HepG2 (cell line): ENCODE data around the gene UBQLN1. TPM values are rescaled to one million over a fixed set of nuclear protein-coding genes. Genes with fewer than 3 reads are reported as not detected.
A peak's percentile ranks its signal among the peaks of the same experiment; 100 is the strongest.

Experiments used
- ARNT ChIP-seq: fragments of 450-650 bp; IDR thresholded peaks from 2 replicates; pipeline ENCODE4 v1.6.1; 2017
- CBFB ChIP-seq: sonication (generic); formaldehyde crosslinking; IDR thresholded peaks from 2 replicates; pipeline ENCODE4 v1.4.0; 2020; ENCODE audit warnings: missing genetic modification reagents
- CREM ChIP-seq, 2 experiments: sonication (generic) in 1 of 2; formaldehyde crosslinking in 1 of 2; IDR thresholded peaks; 2 replicates each; pipeline versions ENCODE4 v1.4.0 to v1.6.1; 2016 to 2020; ENCODE audit warnings: antibody characterized with exemption in 1 of 2, mild to moderate bottlenecking in 1 of 2, missing genetic modification reagents in 1 of 2
- MIER2 ChIP-seq: IDR thresholded peaks from 2 replicates; pipeline ENCODE4 v1.6.1; 2016; ENCODE audit warnings: missing biosample characterization, missing genetic modification reagents
- NFKB2 ChIP-seq: sonication (generic); formaldehyde crosslinking; IDR thresholded peaks from 2 replicates; pipeline ENCODE4 v1.4.0; 2020; ENCODE audit warnings: missing genetic modification reagents, borderline replicate concordance
- POGZ ChIP-seq: sonication (generic); formaldehyde crosslinking; IDR thresholded peaks from 2 replicates; pipeline ENCODE4 v1.4.0; 2020; ENCODE audit warnings: mild to moderate bottlenecking, missing genetic modification reagents
- PRPF4 ChIP-seq: fragments of 200-400 bp; formaldehyde crosslinking; IDR thresholded peaks from 2 replicates; pipeline ENCODE4 v1.6.1; 2016; ENCODE audit warnings: low read length, low read depth; ENCODE audit not compliant: poor library complexity, severe bottlenecking
- TEAD2 ChIP-seq: sonication (generic); formaldehyde crosslinking; IDR thresholded peaks from 2 replicates; pipeline ENCODE4 v1.9.0; 2021; ENCODE audit warnings: missing genetic modification reagents
- TOE1 ChIP-seq: sonication (generic); formaldehyde crosslinking; IDR thresholded peaks from 2 replicates; pipeline ENCODE4 v1.4.0; 2020; ENCODE audit warnings: mild to moderate bottlenecking, missing genetic modification reagents
- ZBTB8A ChIP-seq: sonication (generic); formaldehyde crosslinking; IDR thresholded peaks from 2 replicates; pipeline ENCODE4 v1.4.0; 2020; ENCODE audit warnings: mild to moderate bottlenecking, low read depth, missing genetic modification reagents, borderline replicate concordance
- ZNF33B ChIP-seq: sonication (generic); formaldehyde crosslinking; IDR thresholded peaks from 2 replicates; pipeline ENCODE4 v1.5.1; 2020; ENCODE audit warnings: mild to moderate bottlenecking, missing genetic modification reagents
- ZNF777 ChIP-seq: sonication (generic); formaldehyde crosslinking; IDR thresholded peaks from 2 replicates; pipeline ENCODE4 v1.4.0; 2020; ENCODE audit warnings: missing genetic modification reagents
- ZNF816 ChIP-seq: sonication (generic); formaldehyde crosslinking; IDR thresholded peaks from 2 replicates; pipeline ENCODE4 v1.8.0; 2022; ENCODE audit warnings: missing genetic modification reagents, mild to moderate bottlenecking, borderline replicate concordance
- ZNF878 ChIP-seq: sonication (generic); formaldehyde crosslinking; IDR thresholded peaks from 2 replicates; pipeline ENCODE4 v1.8.1; 2023; ENCODE audit warnings: mild to moderate bottlenecking, missing genetic modification reagents, moderate library complexity
- polyA plus RNA-seq, 8 experiments: library from polyadenylated mRNA; depleted of rRNA in 3 of 8; stranded (reverse) in 7 of 8; unstranded in 1 of 8; fragments of >200 nt; fragmentation: Illumina TruSeq in 4 of 8; extraction: Trizol in 4 of 8; gene quantifications; 2 replicates each; pipeline versions ENCODE4 v1.2.1 to v1.2.3, GENCODE V29; 2011 to 2016; ENCODE audit warnings: low read depth in 4 of 8, missing spikeins in 1 of 8, mixed read lengths in 1 of 8; ENCODE audit not compliant: insufficient read depth in 1 of 8
- total RNA-seq, 5 experiments: library from RNA; depleted of rRNA; stranded (reverse); fragments of >200 nt; fragmentation: Illumina TruSeq; extraction: Trizol; gene quantifications; 2 replicates each; pipeline ENCODE4 v1.2.3, GENCODE V29; 2016; ENCODE audit warnings: low read depth in 1 of 5
- TF ChIP-seq, protein P1 (sequence below): sonication (generic); formaldehyde crosslinking; IDR thresholded peaks from 2 replicates; pipeline ENCODE4 v1.4.0; 2020; ENCODE audit warnings: missing genetic modification reagents
- TF ChIP-seq, protein P2 (sequence below): sonication (generic); formaldehyde crosslinking; IDR thresholded peaks from 2 replicates; pipeline ENCODE4 v1.4.0; 2020; ENCODE audit warnings: mild to moderate bottlenecking, missing genetic modification reagents
- TF ChIP-seq, protein P3 (sequence below): sonication (generic); formaldehyde crosslinking; conservative IDR thresholded peaks from 2 replicates; pipeline ENCODE4 v1.8.0; 2022; ENCODE audit warnings: mild to moderate bottlenecking, moderate library complexity, missing genetic modification reagents

Gene UBQLN1
- total and polyA plus RNA-seq, 2 of the 13 experiments (the other 11 are each of a cell fraction or from before 2014, with no cell fraction given), result 78.1 to 83.8 TPM

DNA sequence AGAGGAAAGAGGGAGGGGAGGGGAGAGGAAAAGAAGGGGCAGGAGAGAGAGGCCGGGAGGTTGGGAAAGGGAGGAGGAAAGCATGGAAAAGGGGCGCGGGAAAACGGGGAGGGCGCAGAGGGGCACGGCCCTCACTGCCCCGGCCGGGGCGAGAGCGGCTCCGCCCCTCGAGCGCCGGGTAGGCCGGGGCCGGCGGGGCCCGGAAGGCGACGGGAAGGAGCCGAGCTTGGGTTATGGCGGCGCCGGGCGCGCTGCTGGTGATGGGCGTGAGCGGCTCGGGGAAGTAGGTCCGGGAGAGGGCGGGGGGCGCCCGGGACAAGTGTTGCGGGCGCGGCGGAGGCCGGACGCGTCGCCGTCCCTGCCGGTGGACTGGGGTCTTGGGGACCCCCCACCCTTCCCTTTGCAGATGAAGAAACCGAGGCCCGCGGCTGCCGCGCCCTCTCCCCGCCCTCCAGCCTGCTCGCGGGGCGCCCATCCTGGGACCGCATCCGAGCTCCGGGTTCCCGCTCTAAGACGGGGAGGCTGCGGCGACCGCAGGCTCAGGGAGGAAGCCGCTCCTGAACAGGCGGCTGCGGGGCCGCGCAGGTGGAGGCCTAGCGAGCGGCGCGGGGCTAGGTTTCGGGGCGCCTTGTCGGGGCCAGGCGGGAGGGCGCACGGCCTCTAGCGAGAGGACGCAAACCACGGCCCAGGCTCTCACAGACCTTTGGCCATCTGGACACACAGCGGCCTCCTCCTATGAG, 84.6 kb downstream of the UBQLN1 start, which contains the start of gene IDNK (continued):
- peak; percentile 2; the same call in 1 of the 2 replicates for TF ChIP-seq POGZ (CRISPR knock-in tag)
- no peak for TF ChIP-seq TOE1 (CRISPR knock-in tag)
- TF ChIP-seq ZBTB8A, result no peak
- TF ChIP-seq MIER2 (CRISPR knock-in tag), result no peak
- peak; percentile 25; the same call in 1 of the 2 replicates for TF ChIP-seq ZNF33B (CRISPR knock-in tag)
- no peak for TF ChIP-seq TEAD2 (CRISPR knock-in tag)
- no peak; the same call in 1 of the 2 replicates for TF ChIP-seq ZNF878 (CRISPR knock-in tag)
- no peak for TF ChIP-seq CREM (IDR thresholded peaks at IDR 0.05)
- no peak for TF ChIP-seq CREM (CRISPR knock-in tag; IDR thresholded peaks at IDR 0.05)
- peak; percentile 70; the same call in 1 of the 2 replicates for TF ChIP-seq NFKB2 (CRISPR knock-in tag)
- no peak for TF ChIP-seq ARNT
- TF ChIP-seq CBFB (CRISPR knock-in tag), result no peak
- 0 out of 2 replicates have a peak, but pooled peaks have one; percentile 26 for TF ChIP-seq ZNF816 (CRISPR knock-in tag)
- TF ChIP-seq, protein P1, sequence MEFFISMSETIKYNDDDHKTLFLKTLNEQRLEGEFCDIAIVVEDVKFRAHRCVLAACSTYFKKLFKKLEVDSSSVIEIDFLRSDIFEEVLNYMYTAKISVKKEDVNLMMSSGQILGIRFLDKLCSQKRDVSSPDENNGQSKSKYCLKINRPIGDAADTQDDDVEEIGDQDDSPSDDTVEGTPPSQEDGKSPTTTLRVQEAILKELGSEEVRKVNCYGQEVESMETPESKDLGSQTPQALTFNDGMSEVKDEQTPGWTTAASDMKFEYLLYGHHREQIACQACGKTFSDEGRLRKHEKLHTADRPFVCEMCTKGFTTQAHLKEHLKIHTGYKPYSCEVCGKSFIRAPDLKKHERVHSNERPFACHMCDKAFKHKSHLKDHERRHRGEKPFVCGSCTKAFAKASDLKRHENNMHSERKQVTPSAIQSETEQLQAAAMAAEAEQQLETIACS (CRISPR knock-in tag), result 0 out of 2 replicates have a peak, but pooled peaks have one; percentile 11
- TF ChIP-seq, protein P2, sequence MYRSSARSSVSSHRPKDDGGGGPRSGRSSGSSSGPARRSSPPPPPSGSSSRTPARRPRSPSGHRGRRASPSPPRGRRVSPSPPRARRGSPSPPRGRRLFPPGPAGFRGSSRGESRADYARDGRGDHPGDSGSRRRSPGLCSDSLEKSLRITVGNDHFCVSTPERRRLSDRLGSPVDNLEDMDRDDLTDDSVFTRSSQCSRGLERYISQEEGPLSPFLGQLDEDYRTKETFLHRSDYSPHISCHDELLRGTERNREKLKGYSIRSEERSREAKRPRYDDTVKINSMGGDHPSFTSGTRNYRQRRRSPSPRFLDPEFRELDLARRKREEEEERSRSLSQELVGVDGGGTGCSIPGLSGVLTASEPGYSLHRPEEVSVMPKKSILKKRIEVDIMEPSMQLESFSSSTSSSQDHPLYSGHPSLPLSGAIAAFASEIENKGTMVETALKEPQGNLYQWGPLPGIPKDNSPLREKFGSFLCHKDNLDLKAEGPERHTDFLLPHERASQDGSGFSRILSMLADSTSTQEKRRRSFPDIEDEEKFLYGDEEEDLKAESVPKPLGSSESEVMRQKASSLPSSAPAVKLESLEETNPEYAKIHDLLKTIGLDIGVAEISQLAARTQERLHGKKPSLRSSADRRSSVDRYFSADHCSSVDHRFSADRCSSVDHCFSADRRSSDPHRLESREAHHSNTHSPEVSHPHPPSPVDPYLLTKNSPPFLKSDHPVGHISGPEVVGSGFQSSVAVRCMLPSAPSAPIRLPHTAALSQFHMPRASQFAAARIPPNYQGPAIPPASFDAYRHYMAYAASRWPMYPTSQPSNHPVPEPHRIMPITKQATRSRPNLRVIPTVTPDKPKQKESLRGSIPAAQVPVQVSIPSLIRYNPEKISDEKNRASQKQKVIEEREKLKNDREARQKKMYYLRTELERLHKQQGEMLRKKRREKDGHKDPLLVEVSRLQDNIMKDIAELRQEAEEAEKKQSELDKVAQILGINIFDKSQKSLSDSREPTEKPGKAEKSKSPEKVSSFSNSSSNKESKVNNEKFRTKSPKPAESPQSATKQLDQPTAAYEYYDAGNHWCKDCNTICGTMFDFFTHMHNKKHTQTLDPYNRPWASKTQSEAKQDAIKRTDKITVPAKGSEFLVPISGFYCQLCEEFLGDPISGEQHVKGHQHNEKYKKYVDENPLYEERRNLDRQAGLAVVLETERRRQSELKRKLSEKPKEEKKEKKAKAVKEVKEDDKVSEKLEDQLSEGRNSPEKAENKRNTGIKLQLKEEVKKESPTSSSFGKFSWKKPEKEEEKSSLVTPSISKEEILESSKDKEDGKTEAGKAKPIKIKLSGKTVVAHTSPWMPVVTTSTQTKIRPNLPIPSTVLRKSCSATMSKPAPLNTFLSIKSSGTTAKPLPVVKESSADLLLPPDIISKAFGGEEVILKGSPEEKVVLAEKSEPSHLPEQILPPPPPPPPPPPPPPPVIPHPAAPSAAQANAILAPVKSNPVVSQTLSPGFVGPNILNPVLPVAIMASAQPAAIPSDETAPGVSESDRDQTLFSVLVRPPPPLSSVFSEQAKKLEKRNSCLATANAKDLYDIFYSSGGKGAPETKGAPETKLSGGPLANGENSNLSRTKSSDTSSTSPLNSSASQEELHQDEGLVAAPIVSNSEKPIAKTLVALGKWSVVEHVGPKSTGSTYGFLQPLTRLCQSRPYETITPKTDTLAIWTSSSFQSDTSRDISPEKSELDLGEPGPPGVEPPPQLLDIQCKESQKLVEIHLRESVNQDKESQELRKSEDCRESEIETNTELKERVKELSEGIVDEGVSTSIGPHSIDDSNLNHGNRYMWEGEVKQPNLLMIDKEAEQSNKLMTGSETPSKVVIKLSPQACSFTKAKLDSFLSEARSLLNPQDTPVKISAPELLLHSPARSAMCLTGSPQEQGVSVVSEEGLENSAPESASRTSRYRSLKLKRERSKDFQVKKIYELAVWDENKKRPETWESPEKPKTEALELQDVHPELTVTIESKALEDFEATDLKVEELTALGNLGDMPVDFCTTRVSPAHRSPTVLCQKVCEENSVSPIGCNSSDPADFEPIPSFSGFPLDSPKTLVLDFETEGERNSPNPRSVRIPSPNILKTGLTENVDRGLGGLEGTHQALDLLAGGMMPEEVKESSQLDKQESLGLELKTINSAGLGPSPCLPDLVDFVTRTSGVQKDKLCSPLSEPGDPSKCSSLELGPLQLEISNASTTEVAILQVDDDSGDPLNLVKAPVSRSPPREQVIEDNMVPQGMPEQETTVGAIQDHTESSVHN (CRISPR knock-in tag), result no peak
- no peak for TF ChIP-seq PRPF4
- peak; percentile 73 for TF ChIP-seq ZNF777 (CRISPR knock-in tag)
- TF ChIP-seq, protein P3, sequence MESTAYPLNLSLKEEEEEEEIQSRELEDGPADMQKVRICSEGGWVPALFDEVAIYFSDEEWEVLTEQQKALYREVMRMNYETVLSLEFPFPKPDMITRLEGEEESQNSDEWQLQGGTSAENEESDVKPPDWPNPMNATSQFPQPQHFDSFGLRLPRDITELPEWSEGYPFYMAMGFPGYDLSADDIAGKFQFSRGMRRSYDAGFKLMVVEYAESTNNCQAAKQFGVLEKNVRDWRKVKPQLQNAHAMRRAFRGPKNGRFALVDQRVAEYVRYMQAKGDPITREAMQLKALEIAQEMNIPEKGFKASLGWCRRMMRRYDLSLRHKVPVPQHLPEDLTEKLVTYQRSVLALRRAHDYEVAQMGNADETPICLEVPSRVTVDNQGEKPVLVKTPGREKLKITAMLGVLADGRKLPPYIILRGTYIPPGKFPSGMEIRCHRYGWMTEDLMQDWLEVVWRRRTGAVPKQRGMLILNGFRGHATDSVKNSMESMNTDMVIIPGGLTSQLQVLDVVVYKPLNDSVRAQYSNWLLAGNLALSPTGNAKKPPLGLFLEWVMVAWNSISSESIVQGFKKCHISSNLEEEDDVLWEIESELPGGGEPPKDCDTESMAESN, result peak; percentile 81
